Activated naive CD8-positive, alpha-beta T cell treated with anti-CD3 and anti-CD28 coated beads, Interleukin-2, amount 10 ng/mL, durations not matched to agents 7 days and 5 days (primary cell): ENCODE data around the gene ARID1B. TPM values are rescaled to one million over a fixed set of nuclear protein-coding genes. Genes with fewer than 3 reads are reported as not detected.

Source experiments
- ATAC-seq: fragments of 150-1000 bp; cut with Tn5 transposase; one replicate; pipeline ENCODE4 v1.10.0; 2021; ENCODE audit warnings: low read depth, moderate library complexity
- POLR2A ChIA-PET: fragments of 350-600 bp; sonication (Branson Sonifier 250); formaldehyde crosslinking; loops from one replicate; lab custom pipeline; 2021; ENCODE audit warnings: antibody characterized with exemption; lab: Charles Lee
- DNase-seq: peaks from one replicate; pipeline ENCODE4 v3.0.0; 2021
- H3K27ac Mint-ChIP-seq: one replicate; pipeline ENCODE4 v1.8.0; 2022; ENCODE audit warnings: mild to moderate bottlenecking, mixed read lengths
- H3K27me3 Mint-ChIP-seq: one replicate; pipeline ENCODE4 v1.8.0; 2022; ENCODE audit warnings: mild to moderate bottlenecking, moderate library complexity, mixed read lengths
- H3K36me3 Mint-ChIP-seq: one replicate; pipeline ENCODE4 v1.8.0; 2021; ENCODE audit warnings: mild to moderate bottlenecking, mixed read lengths
- H3K4me1 Mint-ChIP-seq: one replicate; pipeline ENCODE4 v1.8.0; 2021; ENCODE audit warnings: mixed read lengths
- H3K4me3 Mint-ChIP-seq: one replicate; pipeline ENCODE4 v1.8.0; 2022; ENCODE audit warnings: mild to moderate bottlenecking, moderate library complexity, mixed read lengths
- H3K9me3 Mint-ChIP-seq: one replicate; pipeline ENCODE4 v1.8.0; 2021; ENCODE audit warnings: mixed read lengths
- total RNA-seq, 2 experiments: library from RNA; stranded (reverse); gene quantifications; one replicate each; pipeline ENCODE4 v1.2.3, GENCODE V29; 2021

The ARID1B gene
- total RNA-seq, 2 experiments from 2014 or later: 83.2 to 98.2 TPM

DNA sequence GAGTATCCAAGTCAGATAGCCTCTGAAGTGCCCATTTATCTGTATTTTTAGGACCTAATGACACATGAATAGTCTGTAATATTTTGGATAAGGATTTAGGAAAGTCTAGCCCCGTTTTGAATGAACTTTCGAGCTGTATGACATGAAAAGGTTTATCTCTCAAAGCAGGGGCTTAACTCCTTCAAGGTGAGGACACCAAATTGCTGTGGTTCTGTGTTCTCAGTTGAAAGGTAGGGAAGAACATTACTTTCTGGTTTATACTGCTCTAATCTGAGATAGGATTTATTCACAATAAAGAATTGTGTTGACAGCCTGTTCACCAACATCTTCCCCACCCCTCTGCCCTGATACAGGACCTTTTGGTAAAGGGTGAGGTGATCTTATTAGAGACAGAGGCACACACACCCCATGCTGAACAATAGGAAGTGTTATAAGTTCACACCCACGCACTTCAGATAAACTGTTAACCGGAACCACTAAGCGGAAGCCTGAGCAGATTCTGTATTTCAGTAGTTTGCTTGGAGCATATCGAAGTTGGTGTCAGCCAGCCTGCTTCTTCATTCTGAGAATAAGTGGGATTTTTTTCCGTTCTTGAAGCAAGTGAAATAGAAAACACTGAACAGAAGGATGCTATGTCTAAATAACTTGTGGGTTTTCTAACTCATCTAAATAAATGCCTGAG, 322.9 kb downstream of the ARID1B start:
- Mint-ChIP-seq H3K4me1 (peaks cover 17% of the 10 kb centered on the region), H3K36me3 (peaks cover 13% of the 10 kb centered on the region), H3K9me3 (no peaks in the 10 kb centered on the region), H3K4me3 (peak overlapping the region; percentile 51), H3K27me3 (no peaks in the 10 kb centered on the region), H3K27ac (peak overlapping the region; percentile 58)
- ATAC-seq: peak; percentile 95
- POLR2A ChIA-PET: no interaction called here
- no peak for DNase-seq

DNA sequence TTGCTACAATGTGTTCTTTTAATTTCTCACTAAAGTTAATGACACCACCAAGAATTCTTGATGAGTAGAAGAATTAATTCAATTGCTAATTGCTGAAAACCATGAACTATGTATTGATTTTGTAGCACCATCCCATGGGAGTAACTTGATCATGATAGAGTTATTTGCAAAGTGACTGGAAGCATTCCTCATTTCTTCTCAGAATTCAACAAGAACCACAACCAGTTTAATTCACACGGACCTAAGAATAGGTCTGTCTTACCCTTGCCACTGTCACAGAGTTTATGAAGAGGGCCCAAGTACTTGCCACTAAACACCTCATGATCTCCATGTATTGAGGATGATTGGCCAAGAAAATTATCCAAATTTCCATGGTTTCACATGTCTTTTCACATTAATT, 324.0 kb downstream of the ARID1B start:
- ATAC-seq: no peak
- Mint-ChIP-seq H3K9me3 (no peaks in the 10 kb centered on the region), H3K4me1 (peaks cover 17% of the 10 kb centered on the region), H3K36me3 (peaks cover 15% of the 10 kb centered on the region), H3K4me3 (no peak overlapping the region), H3K27me3 (no peaks in the 10 kb centered on the region), H3K27ac (no peak overlapping the region)
- DNase-seq: no peak
- POLR2A ChIA-PET: no interaction called here

DNA sequence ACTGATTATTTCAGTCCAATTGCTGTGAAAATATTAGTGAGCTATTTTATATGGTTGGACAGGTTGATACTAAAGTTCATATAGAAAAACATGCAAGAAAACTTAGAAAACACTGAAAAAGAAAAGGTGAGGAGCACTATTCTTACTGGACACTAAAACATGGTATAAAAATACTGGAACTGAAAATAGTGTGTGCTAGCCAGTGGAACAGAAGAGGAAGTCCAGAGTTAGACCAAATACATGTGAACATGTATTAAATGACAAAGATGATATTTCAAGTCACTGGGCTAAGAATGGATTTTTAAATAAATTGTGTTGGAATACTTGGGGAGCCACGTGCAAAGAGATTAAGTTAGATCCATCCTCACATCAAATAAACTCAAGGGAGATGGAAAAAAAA, 327.6 kb downstream of the ARID1B start:
- H3K9me3 Mint-ChIP-seq: no peaks in the 10 kb centered on the region
- peaks cover 15% of the 10 kb centered on the region for H3K36me3 Mint-ChIP-seq
- ATAC-seq: no peak
- DNase-seq: no peak
- no peak overlapping the region for H3K4me3 Mint-ChIP-seq
- H3K4me1 Mint-ChIP-seq: peaks cover 14% of the 10 kb centered on the region
- no peak overlapping the region for H3K27ac Mint-ChIP-seq
- H3K27me3 Mint-ChIP-seq: no peaks in the 10 kb centered on the region
- POLR2A ChIA-PET: no interaction called here

DNA sequence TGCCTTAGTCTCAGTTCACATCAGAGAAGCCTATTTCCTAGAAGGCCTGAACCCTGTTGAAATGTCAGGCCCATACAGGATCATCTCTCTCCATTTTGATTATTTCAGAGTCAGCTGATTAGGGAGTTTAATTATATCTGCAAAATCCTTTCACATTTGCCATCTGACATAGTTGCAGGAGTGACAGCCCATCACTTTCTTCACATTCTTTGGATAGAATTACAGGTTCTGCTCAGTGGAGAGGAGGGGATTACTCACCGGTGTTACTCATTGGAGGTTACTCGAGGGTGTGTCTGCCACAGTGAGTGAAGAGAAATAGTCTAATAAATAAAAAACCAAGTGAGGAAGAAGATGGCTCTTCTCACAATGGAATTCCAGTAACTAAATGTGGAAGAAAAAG, 329.3 kb downstream of the ARID1B start:
- Mint-ChIP-seq H3K36me3 (peaks cover 13% of the 10 kb centered on the region), H3K27ac (no peak overlapping the region), H3K4me1 (peaks cover 3% of the 10 kb centered on the region), H3K9me3 (no peaks in the 10 kb centered on the region), H3K27me3 (no peaks in the 10 kb centered on the region), H3K4me3 (no peak overlapping the region)
- POLR2A ChIA-PET: interaction anchor here (1.2 kb wide), 1 partner anchor 52 kb away, joined by 3 read pairs; no protein-coding TSS in a partner anchor
- ATAC-seq: no peak
- DNase-seq: no peak

DNA sequence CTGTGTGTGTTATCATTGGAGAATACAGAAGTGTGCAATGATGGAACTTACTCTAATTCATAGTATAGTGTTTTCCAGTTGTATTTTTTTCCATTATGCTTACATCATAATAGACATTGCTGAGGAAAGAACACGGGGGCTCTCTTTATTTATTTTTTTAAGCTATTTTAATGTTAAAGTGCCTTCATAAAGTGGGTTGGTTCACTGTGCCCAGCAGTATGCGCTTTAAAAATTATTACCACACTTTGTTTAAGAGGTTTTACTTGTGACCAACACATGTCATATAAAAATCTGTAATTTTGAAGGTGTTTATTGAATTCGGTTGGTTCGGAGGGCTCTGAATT, 330.4 kb downstream of the ARID1B start:
- Mint-ChIP-seq H3K9me3 (no peaks in the 10 kb centered on the region), H3K4me1 (peaks cover 1% of the 10 kb centered on the region), H3K36me3 (peaks cover 17% of the 10 kb centered on the region), H3K27ac (no peak overlapping the region), H3K27me3 (no peaks in the 10 kb centered on the region), H3K4me3 (no peak overlapping the region)
- POLR2A ChIA-PET: no interaction called here
- DNase-seq: no peak
- no peak for ATAC-seq

DNA sequence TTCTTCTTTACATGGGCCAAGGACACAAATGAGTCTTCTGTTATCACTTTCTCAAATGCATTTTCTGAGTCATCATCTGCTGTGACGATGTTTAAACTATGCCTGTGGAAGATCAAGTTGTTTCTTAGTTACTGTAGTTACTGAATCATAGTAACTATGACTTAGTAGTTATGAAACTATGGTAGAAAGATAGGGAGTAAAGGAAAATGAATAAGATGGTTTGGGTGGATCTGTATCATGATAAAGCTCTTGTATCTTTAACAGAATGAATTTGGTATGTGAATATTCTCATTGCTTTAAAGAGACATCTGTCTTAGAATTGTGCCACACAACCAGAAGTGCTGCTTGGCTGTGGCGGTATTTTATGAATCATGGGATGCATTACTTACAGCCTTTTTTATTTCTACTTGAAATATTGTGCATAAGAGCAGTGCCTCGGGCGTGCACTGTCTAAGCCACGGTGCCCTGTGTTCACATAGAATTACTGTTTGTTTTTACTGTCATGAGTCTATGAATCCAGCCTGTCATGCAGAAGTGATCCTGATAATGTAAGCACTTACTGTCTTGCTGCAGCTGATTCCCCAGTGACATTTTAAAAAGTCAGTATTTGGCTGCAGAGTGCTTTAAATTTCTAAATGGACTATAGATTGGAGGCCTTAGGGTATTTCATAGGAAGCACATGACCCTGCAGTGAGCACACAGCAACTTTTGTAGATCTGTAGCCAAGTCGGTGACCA, 330.9 kb downstream of the ARID1B start:
- ATAC-seq (no peak), DNase-seq (no peak)
- Mint-ChIP-seq H3K36me3 (peaks cover 14% of the 10 kb centered on the region), H3K4me3 (no peak overlapping the region), H3K27me3 (no peaks in the 10 kb centered on the region), H3K4me1 (peaks cover 1% of the 10 kb centered on the region), H3K9me3 (no peaks in the 10 kb centered on the region), H3K27ac (no peak overlapping the region)
- POLR2A ChIA-PET: interaction anchor here (0.5 kb wide), 1 partner anchor 1022 kb away, joined by 3 read pairs; no protein-coding TSS in a partner anchor

DNA sequence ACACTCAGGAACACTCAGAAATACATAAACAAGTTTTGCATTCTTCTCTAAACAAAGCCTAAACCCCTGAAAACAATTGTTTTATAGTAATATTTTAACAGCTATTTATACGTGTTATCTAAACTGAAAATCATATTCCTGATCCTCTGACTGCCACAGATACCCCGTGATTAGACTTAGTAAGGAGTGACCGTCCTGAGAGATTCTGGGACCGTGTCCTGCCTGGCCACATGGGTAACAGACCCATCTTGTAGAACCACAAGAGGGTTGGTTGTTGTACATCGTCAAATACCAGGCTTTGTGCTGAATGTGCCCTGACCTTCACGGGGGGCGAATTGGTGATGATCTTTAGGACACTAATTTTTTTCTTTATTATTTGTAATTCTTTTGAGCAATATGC, 331.7 kb downstream of the ARID1B start:
- Mint-ChIP-seq H3K4me1 (peaks cover 1% of the 10 kb centered on the region), H3K27ac (no peak overlapping the region), H3K4me3 (no peak overlapping the region), H3K9me3 (peaks cover 2% of the 10 kb centered on the region), H3K36me3 (peaks cover 19% of the 10 kb centered on the region), H3K27me3 (no peaks in the 10 kb centered on the region)
- POLR2A ChIA-PET: no interaction called here
- DNase-seq (no peak), ATAC-seq (no peak)

DNA sequence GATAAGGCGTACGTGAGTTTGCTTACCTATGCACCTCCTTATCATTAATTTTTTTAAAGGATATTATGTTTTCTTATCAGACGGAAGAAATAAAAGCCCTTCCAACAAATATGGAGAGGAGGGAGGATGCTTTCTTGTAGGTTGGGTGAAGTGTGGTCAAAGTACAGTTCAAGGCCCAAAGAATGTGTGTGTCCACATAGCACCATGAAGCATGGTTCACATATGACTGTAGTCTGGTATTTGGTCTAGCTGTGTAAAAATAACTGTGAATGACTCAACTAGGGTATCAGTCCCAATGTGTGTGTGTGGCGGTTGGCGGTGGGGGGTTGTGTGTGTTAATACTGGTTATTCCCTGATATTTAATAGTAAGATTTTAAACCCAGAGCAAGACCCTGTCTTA, 333.4 kb downstream of the ARID1B start:
- DNase-seq: no peak
- no peak for ATAC-seq
- H3K9me3 Mint-ChIP-seq: peaks cover 2% of the 10 kb centered on the region
- no peak overlapping the region for H3K4me3 Mint-ChIP-seq
- peaks cover 1% of the 10 kb centered on the region for H3K4me1 Mint-ChIP-seq
- no peaks in the 10 kb centered on the region for H3K27me3 Mint-ChIP-seq
- H3K27ac Mint-ChIP-seq: no peak overlapping the region
- POLR2A ChIA-PET: no interaction called here
- peaks cover 19% of the 10 kb centered on the region for H3K36me3 Mint-ChIP-seq

DNA sequence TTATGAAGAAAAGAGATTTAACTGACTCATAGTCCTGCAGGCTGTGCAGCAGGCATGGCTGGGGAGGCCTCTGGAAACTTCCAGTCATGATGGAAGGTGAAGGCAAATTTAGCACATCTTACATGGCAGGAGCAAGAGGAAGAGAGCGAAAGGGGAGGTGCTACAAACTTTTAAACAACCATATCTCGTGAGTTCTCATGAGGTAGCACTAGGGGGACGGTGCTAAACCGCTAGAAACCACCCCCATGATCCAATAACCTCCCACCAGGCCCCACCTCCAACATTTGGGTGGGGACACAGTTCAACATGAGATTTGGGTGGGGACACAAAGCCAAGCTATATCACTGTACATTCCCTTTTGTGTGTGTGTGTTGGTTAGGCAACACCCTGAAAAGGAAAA, 336.2 kb downstream of the ARID1B start:
- ATAC-seq (no peak), DNase-seq (no peak)
- Mint-ChIP-seq H3K36me3 (peaks cover 19% of the 10 kb centered on the region), H3K4me1 (no peaks in the 10 kb centered on the region), H3K4me3 (no peak overlapping the region), H3K27ac (no peak overlapping the region), H3K27me3 (no peaks in the 10 kb centered on the region), H3K9me3 (peaks cover 2% of the 10 kb centered on the region)
- POLR2A ChIA-PET: no interaction called here

DNA sequence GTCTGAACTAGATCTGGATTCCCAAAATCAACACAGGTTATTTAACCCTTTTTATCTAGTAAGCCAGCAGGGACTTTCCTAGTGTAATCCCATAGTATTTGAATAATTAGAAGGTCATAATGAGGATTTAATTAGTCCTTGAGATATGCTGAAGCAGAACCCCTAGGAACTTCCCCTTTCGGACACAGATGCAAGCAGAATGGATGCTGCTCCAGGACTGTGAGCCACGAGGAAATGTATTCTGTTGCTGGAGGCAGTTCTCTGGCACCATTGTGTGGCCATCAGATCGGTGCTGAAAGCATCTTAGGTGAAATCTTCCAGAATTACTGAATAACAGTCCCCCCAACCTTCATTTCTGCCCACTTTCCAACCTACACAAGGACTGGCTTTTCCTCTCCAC, 339.2 kb downstream of the ARID1B start:
- DNase-seq (no peak), ATAC-seq (no peak)
- Mint-ChIP-seq H3K27me3 (no peaks in the 10 kb centered on the region), H3K4me3 (no peak overlapping the region), H3K4me1 (peaks cover 5% of the 10 kb centered on the region), H3K36me3 (peaks cover 27% of the 10 kb centered on the region), H3K27ac (no peak overlapping the region), H3K9me3 (peaks cover 2% of the 10 kb centered on the region)
- POLR2A ChIA-PET: no interaction called here

DNA sequence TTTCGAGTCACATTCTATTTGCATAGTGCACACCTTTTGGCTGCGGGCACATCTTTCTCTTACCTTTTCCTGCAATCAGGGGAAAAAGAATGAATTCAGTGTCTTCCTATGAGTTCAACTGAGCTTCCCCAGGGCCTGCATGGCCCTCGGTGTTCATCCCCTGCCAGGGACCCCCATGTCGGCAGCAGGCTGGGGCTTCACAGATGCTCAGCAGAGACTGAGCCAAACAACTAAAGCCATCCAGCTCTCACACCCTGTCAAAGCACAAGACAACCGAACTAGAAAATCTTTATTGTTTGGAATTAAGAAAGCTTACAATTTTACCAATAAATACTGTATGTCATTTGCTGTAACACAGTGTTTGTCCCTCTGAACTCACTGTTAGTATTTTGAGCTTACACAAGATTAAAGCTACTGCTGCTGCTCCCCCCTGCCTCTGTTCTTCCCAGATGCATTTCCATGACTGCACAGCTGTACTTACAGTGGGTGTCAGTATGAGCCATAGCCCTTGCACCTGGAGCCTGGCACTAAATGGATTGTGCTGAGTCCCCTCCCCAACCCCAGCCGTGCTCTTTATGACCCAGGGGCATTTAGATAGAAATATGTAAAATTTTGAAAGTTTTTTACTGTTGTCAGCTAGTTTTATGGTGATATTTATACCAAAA, 340.4 kb downstream of the ARID1B start:
- H3K4me3 Mint-ChIP-seq: no peak overlapping the region
- H3K4me1 Mint-ChIP-seq: peaks cover 7% of the 10 kb centered on the region
- DNase-seq (no peak), ATAC-seq (no peak)
- POLR2A ChIA-PET: no interaction called here
- no peaks in the 10 kb centered on the region for H3K27me3 Mint-ChIP-seq
- H3K36me3 Mint-ChIP-seq: peaks cover 22% of the 10 kb centered on the region
- no peak overlapping the region for H3K27ac Mint-ChIP-seq
- H3K9me3 Mint-ChIP-seq: peaks cover 2% of the 10 kb centered on the region

DNA sequence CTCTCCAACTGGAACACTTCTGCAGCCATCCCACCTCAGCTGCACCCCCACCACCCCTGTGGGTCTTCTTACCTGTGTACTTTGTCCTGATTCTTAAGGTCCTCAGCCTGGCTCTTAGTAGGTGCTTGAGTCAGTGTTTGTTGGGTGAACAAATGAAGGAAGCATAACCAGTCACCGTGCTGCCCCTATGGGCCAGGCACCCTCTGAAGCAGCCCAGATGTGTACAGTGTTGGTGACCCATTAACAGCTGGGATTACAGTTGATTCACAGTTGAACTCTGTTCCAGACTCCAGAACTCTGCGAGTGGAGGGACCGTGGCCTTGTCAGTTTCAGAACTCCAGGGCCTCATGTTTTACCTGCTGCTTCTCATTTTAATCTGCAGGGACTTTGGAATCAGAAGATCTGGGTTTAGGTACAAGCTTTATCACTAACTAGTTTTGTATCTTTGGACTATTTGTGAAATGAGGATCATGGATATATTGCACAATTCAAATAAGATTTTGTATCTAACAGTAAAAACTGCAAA, 342.4 kb downstream of the ARID1B start:
- peaks cover 16% of the 10 kb centered on the region for H3K36me3 Mint-ChIP-seq
- POLR2A ChIA-PET: no interaction called here

DNA sequence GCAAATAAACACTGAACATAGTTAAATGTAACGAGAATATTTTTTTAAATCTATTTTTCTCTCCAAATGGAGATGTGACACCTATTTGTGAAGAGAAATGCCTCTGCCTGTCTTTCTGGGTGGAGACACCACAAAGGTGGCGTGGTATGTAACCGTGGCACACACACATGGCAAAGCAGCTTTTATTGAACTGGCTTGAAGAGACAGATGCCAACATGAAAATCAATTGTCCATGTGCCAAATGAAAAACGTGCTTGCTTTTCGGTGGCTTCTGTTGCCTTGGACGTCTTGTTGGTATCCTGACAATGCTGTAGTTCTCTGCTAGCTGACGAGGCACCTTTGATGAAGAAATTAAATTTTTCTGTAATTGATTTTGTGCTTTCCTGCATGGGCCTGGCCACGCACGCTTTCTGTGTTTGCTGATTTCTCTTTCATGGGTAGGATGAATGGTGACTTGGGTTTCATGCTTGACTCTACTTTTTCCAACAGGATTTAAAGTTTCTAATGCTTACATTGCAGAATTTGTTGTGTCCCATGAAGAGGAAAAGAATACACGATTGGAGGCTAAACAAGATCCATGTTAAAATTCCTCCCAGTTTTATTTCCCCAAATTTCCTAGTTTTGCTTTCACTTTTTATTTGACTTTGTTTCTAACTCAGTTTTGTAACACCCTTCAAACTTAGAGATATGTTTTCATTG, 343.5 kb downstream of the ARID1B start:
- H3K27ac Mint-ChIP-seq: no peak overlapping the region

More for the DNA sequence above, 342.4 kb downstream of the ARID1B start:
- DNase-seq (no peak), ATAC-seq (no peak)
- H3K27me3 Mint-ChIP-seq: no peaks in the 10 kb centered on the region
- no peak overlapping the region for H3K4me3 Mint-ChIP-seq
- H3K27ac Mint-ChIP-seq: no peak overlapping the region
- no peaks in the 10 kb centered on the region for H3K9me3 Mint-ChIP-seq
- H3K4me1 Mint-ChIP-seq: peaks cover 7% of the 10 kb centered on the region

More for the DNA sequence above, 343.5 kb downstream of the ARID1B start:
- DNase-seq (no peak), ATAC-seq (no peak)
- POLR2A ChIA-PET: no interaction called here
- Mint-ChIP-seq H3K36me3 (peaks cover 11% of the 10 kb centered on the region), H3K9me3 (no peaks in the 10 kb centered on the region), H3K27me3 (no peaks in the 10 kb centered on the region), H3K4me1 (peaks cover 13% of the 10 kb centered on the region), H3K4me3 (no peak overlapping the region)
